Right lobe of liver (tissue), 4 donors: ENCODE measurements around the gene ZNF774.

Experiments
- CTCF ChIP-seq, 4 donors: fragments of 200-600 bp in 3 of 4; fragments of 450-650 bp in 1 of 4; IDR thresholded peaks; one replicate each; pipeline versions ENCODE4 v1.5.1 to v1.8.0; 2016 to 2022; ENCODE audit warnings: antibody characterized with exemption in 4 of 4, mild to moderate bottlenecking in 2 of 4
- POLR2A ChIP-seq: fragments of 450-650 bp; IDR thresholded peaks from one replicate; pipeline ENCODE4 v1.6.1; 2017; ENCODE audit warnings: antibody characterized with exemption, mild to moderate bottlenecking
- donor health status: DM: no; HTN: no; CAD: no.
- donor health status: DM: no; HTN: no; CAD: no.
- donor health status: DM: no; HTN: yes; CAD: no.

GRCh38 chr15:90358124-90359033, 6.3 kb downstream of the ZNF774 start:
- TF ChIP-seq CTCF (IDR thresholded peaks at IDR 0.05) (no peak), POLR2A (no peak)
